ENCODE data around the gene SH2B2. TPM values are rescaled to one million over a fixed set of nuclear protein-coding genes. Genes with fewer than 3 reads are reported as not detected.

Gene SH2B2
- total RNA-seq, 1 donor from 2014 or later: 11.5 TPM

DNA sequence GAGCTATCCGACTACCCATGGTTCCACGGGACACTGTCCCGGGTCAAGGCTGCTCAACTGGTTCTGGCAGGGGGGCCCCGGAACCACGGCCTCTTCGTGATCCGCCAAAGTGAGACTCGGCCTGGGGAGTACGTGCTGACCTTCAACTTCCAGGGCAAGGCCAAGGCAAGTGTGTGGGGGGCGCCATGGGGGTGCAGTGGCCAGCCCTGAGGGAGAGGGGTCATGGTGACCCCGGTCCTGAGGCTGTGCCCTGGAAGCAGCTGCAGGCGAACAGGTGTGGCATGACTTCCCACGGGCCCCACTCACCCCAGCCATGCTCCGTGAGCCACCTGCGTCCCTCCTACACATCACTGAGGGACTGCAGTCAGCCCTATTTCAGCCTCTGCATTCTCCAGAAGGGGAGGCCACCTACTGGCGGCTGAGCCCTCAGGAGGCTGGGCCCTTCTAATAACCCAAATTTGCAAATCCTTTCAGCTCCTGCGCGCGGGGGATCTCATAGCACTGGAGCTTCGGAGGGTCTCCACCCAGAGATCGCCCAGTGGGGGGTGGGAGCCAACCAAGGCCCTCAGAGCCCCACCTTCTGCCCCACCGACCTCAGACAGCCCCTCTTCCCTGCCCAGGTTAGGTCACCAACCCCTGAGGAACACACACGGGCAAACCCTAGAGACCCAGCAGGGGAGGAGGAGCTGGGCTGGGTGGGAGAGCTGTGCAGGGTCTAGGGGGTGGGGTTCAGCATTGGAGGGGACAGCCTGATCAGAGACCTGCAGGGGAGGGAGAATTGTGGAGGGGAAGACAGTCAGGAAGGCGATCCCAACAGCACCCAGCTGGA is 30.8 kb downstream of the SH2B2 start:
- Mint-ChIP-seq H3K4me3 (ENCODE audit: low read depth) (no peak overlapping the region), H3K27ac (no peak overlapping the region), H3K36me3 (ENCODE audit: insufficient read depth) (peaks cover 4% of the 10 kb centered on the region), H3K9me3 (ENCODE audit: low read depth) (no peaks in the 10 kb centered on the region), H3K27me3 (peaks cover 9% of the 10 kb centered on the region), H3K4me1 (ENCODE audit: low read depth) (no peaks in the 10 kb centered on the region)
- TF ChIP-seq, protein P1, sequence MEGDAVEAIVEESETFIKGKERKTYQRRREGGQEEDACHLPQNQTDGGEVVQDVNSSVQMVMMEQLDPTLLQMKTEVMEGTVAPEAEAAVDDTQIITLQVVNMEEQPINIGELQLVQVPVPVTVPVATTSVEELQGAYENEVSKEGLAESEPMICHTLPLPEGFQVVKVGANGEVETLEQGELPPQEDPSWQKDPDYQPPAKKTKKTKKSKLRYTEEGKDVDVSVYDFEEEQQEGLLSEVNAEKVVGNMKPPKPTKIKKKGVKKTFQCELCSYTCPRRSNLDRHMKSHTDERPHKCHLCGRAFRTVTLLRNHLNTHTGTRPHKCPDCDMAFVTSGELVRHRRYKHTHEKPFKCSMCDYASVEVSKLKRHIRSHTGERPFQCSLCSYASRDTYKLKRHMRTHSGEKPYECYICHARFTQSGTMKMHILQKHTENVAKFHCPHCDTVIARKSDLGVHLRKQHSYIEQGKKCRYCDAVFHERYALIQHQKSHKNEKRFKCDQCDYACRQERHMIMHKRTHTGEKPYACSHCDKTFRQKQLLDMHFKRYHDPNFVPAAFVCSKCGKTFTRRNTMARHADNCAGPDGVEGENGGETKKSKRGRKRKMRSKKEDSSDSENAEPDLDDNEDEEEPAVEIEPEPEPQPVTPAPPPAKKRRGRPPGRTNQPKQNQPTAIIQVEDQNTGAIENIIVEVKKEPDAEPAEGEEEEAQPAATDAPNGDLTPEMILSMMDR (IDR thresholded peaks at IDR 0.05; ENCODE audit: unreplicated experiment): no peak
- no peak for DNase-seq (ENCODE audit: low spot score, unreplicated experiment)

DNA sequence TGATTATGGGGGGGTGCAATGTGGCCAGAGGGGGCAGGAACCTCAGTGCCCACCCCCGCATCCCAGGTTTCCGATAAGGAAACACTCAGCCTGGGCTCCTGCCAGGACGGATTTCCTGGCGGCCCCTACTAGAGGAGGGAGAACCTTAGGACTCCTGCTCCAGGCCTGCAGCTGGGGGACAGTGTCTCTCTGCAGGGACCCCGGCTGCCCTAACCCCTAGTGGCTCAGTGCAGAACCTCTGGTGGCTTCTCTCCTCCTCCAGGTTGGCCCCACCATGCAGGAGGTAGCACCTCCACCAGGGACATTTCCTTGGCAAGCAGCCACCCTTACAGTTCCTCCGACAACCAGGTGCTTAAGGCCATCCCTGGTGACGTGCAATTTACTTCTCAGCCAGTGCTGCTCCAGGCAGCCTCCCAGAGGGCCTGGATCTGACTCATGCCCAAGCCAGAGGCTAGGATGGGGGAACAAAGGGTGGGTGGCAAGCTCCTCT is 31.9 kb downstream of the SH2B2 start:
- Mint-ChIP-seq H3K9me3 (ENCODE audit: low read depth) (no peaks in the 10 kb centered on the region), H3K4me1 (ENCODE audit: low read depth) (no peaks in the 10 kb centered on the region), H3K36me3 (ENCODE audit: insufficient read depth) (peaks cover 7% of the 10 kb centered on the region), H3K4me3 (ENCODE audit: low read depth) (no peak overlapping the region), H3K27me3 (peaks cover 15% of the 10 kb centered on the region), H3K27ac (no peak overlapping the region)
- DNase-seq (ENCODE audit: low spot score, unreplicated experiment): no peak
- TF ChIP-seq, protein P1 (IDR thresholded peaks at IDR 0.05; ENCODE audit: unreplicated experiment): no peak

DNA sequence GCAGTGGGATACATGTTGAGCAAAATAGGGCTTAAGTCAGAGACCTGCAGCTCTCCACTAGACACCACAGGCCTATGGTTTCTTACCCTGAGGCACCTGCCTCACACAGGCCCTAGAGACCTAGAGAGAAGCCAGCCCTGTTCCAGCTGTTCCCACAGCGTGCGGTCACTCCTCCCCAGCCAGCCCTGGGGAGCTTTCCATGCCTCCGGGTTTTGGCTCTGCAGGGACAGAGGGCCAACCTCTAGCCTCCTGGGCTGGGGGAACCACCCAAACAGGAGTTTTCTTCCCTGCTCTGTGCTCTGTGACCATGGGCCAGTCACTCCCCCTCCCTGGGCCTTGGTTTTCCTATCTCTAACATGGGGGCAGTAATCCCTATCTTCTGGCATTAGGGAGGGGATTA is 33.0 kb downstream of the SH2B2 start:
- no peak overlapping the region for H3K27ac Mint-ChIP-seq
- peaks cover 7% of the 10 kb centered on the region for H3K36me3 Mint-ChIP-seq (ENCODE audit: insufficient read depth)
- H3K4me1 Mint-ChIP-seq (ENCODE audit: low read depth): no peaks in the 10 kb centered on the region
- no peaks in the 10 kb centered on the region for H3K9me3 Mint-ChIP-seq (ENCODE audit: low read depth)
- DNase-seq (ENCODE audit: low spot score, unreplicated experiment): no peak
- H3K4me3 Mint-ChIP-seq (ENCODE audit: low read depth): no peak overlapping the region
- H3K27me3 Mint-ChIP-seq: peaks cover 15% of the 10 kb centered on the region
- TF ChIP-seq, protein P1 (IDR thresholded peaks at IDR 0.05; ENCODE audit: unreplicated experiment): no peak

DNA sequence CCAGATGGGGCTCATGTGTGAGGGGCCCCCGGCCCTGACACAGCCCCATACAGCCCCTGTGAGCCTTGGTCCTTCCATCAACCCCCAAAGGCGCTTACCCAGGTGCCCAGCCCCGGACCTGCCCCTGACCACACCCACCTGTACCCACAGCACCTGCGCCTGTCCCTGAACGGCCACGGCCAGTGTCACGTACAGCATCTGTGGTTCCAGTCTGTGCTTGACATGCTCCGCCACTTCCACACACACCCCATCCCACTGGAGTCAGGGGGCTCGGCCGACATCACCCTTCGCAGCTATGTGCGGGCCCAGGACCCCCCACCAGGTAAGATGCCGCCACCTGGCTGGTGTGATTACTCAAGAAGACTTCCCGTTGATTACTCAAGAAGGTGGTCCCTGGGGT is 33.5 kb downstream of the SH2B2 start:
- no peak overlapping the region for H3K4me3 Mint-ChIP-seq (ENCODE audit: low read depth)
- no peak overlapping the region for H3K27ac Mint-ChIP-seq
- DNase-seq (ENCODE audit: low spot score, unreplicated experiment): no peak
- no peaks in the 10 kb centered on the region for H3K9me3 Mint-ChIP-seq (ENCODE audit: low read depth)
- TF ChIP-seq, protein P1 (IDR thresholded peaks at IDR 0.05; ENCODE audit: unreplicated experiment): no peak
- H3K27me3 Mint-ChIP-seq: peaks cover 15% of the 10 kb centered on the region
- no peaks in the 10 kb centered on the region for H3K4me1 Mint-ChIP-seq (ENCODE audit: low read depth)
- H3K36me3 Mint-ChIP-seq (ENCODE audit: insufficient read depth): peaks cover 5% of the 10 kb centered on the region

DNA sequence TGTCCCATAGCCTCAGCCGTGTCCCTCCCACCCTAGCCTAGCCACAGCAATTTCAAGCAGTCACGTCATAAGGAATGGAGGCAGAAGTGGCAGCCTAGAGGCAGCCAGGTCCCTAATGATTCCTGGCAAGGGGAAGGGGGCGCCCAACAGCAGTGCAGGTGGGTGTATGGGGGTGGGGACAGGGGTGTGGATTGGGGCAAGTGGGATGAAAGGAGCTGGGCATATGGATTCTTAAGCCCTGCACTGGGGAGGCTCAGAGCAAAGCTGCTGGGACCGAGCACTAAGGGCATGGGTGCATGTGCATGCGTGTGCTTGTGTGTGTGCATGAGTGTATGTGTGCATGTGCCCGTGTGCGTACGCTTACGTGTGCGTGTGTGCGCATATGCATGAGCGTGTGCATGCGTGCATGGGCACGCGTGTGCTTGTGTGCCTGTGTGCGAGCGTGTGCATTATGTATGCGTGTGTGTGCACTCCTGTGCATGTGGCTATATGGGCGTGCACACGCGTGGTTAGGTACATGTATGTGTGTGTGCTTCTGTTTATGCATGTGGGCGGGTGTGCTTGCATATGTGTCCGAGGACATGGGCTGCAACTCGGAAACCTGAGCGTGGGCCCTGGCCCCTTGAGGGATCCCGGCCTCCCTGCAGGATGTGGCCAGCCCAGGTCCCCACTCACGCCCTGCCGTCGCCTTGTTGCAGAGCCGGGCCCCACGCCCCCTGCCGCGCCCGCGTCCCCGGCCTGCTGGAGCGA is 34.1 kb downstream of the SH2B2 start:
- TF ChIP-seq, protein P1 (IDR thresholded peaks at IDR 0.05; ENCODE audit: unreplicated experiment): no peak
- H3K9me3 Mint-ChIP-seq (ENCODE audit: low read depth): no peaks in the 10 kb centered on the region
- no peak for DNase-seq (ENCODE audit: low spot score, unreplicated experiment)
- no peak overlapping the region for H3K27ac Mint-ChIP-seq
- peaks cover 15% of the 10 kb centered on the region for H3K27me3 Mint-ChIP-seq
- H3K36me3 Mint-ChIP-seq (ENCODE audit: insufficient read depth): peaks cover 5% of the 10 kb centered on the region
- no peak overlapping the region for H3K4me3 Mint-ChIP-seq (ENCODE audit: low read depth)
- H3K4me1 Mint-ChIP-seq (ENCODE audit: low read depth): no peaks in the 10 kb centered on the region

Data from progenitor cell of endocrine pancreas (in vitro differentiated cells).